ENCODE measurements around the gene ODAM.
"Not testable (repeated sequence)": the region's sequence is repeated elsewhere in the genome, so short reads cannot be mapped to it uniquely, and the experiment has no call there.

Gene ODAM

GRCh38 chr4:70216550-70216949 lies 21.0 kb downstream of the ODAM start:
- not testable (repeated sequence) for H3K4me3 ChIP-seq, H3K27ac ChIP-seq

GRCh38 chr4:70221389-70221788 lies 25.9 kb downstream of the ODAM start:
- H3K4me3 ChIP-seq, H3K27ac ChIP-seq: not testable (repeated sequence)

- not testable (repeated sequence) for H3K27ac ChIP-seq, H3K4me3 ChIP-seq
These were observed 26.3 kb downstream of the ODAM start for GRCh38 chr4:70221818-70222217.

- H3K4me3 ChIP-seq = no peak within 1 kb of the TSS
- no peak within 1 kb of the TSS for H3K27ac ChIP-seq
These were observed 30.3 kb downstream of the ODAM start, which contains the start of gene FDCSP for GRCh38 chr4:70225824-70226223. TSS of gene FDCSP (plus strand) at chr4:70226124. CDS start at chr4:70231195, 5,071 bp downstream.

GRCh38 chr4:70236125-70236524 lies 40.6 kb downstream of the ODAM start:
- Histone ChIP-seq H3K4me3 (no peak overlapping the region), H3K27ac (no peak overlapping the region)

GRCh38 chr4:70239131-70239883 lies 43.8 kb downstream of the ODAM start:
- no peak overlapping the region for H3K4me3 ChIP-seq
- H3K27ac ChIP-seq = no peak overlapping the region

- H3K27ac ChIP-seq = no peak overlapping the region
These were observed 44.5 kb downstream of the ODAM start for GRCh38 chr4:70239884-70240591.

GRCh38 chr4:70242297-70242696 lies 46.8 kb downstream of the ODAM start, which contains the start of gene CSN3:
TSS of gene CSN3 (plus strand) at chr4:70242597. CDS start at chr4:70244820, 2,223 bp downstream.
- not testable (repeated sequence) for H3K4me3 ChIP-seq, H3K27ac ChIP-seq

More at GRCh38 chr4:70239884-70240591, 44.5 kb downstream of the ODAM start:
- H3K4me3 ChIP-seq = no peak overlapping the region

- Histone ChIP-seq H3K27ac (no peak overlapping the region), H3K4me3 (no peak overlapping the region)
These were observed 47.6 kb downstream of the ODAM start for GRCh38 chr4:70243091-70243490.

GRCh38 chr4:70251250-70251944 lies 55.9 kb downstream of the ODAM start:
- Histone ChIP-seq H3K27ac (no peak overlapping the region), H3K4me3 (no peak overlapping the region)

- H3K4me3 ChIP-seq = no peak overlapping the region
- H3K27ac ChIP-seq = no peak overlapping the region
These were observed 56.4 kb downstream of the ODAM start for GRCh38 chr4:70251945-70252277.

Measured in skin epidermis (tissue), 12 donors.